Stimulated activated CD8-positive, alpha-beta memory T cell treated with anti-CD3 and anti-CD28 coated beads, Interleukin-7, amount 100 ng/mL, for 48 hours (primary cell): ENCODE results near the gene EXPH5.
A peak's percentile ranks its signal among the peaks of the same experiment; 100 is the strongest.
"Not testable (repeated sequence)": the region's sequence is repeated elsewhere in the genome, so short reads cannot be mapped to it uniquely, and the experiment has no call there.

Experiments
- DNase-seq, 2 donors: peaks; one replicate each; pipeline ENCODE4 v3.0.0-alpha.2; 2020; ENCODE audit warnings: low read depth in 1 of 2; ENCODE audit errors: extremely low read depth in 1 of 2

EXPH5 gene

DNA sequence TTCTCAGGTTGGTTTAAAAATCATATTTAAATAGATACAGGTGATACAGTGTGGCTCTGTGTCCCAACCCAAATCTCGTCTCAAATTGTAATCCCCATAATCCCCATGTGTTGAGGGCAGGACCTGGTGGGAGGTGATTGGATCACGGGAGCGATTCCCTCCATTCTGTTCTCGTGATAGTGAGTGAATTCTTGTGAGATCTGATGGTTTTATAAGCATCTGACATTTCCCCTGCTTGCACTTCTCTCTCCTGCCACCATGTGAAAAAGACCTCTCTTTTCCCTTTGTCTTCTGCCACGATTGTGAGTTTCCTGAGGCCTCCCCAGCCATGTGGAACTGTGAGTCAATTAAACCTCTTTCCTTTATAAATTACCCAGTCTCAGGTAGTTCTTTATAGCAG, 9.2 kb upstream of the EXPH5 start:
- not testable (repeated sequence) for DNase-seq

DNA sequence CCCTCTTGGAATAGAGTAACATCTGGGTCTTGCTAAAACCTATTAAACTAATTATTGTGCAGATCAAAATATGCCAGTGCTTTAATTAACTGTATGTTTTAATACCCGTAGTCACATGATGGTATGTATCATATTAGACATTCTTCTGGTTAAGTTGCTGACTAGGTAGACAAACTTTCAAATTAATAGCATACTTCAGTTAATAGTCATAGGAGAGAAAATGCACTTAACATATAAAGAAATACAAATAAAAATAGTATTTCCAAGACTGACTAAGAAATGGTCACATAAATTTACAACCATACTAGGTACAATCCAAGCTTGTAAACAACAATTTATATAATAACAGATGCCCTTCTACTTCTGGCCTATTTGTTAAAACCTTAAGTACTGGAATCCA, 7.6 kb upstream of the EXPH5 start:
- no peak for DNase-seq

DNA sequence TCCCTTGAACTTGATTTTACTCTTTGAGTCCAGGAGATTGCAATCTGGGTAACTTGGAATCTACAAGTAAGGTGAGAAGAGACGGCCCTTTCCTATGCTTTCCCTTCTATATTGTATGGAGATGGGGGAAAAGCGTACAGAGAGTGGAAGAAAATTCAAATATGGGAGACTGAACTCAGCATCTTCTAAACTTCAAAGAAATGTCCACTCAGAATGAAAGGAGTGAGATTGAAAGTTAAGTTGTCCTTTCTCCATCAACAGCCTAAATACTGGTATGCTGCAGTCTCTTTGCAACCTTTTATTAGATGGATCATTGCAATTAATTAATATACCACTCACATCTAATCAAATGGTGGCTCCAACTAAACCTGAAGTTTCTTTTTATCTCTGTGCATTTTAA, 6.4 kb upstream of the EXPH5 start:
- DNase-seq, result no peak

DNA sequence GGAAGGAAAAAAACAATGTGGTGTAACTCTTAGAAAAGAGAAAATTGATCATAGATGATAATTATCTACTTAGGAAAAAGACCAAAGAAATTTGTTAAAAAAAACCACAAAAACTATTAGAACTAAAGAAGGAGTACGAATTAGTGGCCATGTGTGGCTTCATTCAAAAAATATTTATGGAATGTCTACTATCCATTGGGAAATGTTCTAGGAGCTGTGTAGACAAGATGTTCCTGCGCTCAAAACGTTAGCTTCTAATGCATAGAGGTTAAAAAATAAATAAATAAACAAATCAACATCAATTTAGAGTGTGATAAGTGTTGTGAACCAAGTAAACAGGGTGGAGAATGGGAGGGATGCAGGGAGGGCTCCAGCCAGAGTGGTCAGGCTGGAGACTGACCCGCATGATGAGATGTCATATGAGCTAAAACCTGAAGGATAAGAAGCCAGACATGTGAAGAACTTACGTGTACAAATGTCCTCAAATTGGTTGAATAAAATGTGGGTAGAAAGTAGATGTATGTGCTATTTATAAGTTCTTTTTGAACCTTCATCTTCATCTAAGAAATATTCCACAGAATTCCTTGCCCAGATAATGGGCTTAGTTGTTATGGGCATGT, 4.3 kb upstream of the EXPH5 start:
- no peak for DNase-seq

DNA sequence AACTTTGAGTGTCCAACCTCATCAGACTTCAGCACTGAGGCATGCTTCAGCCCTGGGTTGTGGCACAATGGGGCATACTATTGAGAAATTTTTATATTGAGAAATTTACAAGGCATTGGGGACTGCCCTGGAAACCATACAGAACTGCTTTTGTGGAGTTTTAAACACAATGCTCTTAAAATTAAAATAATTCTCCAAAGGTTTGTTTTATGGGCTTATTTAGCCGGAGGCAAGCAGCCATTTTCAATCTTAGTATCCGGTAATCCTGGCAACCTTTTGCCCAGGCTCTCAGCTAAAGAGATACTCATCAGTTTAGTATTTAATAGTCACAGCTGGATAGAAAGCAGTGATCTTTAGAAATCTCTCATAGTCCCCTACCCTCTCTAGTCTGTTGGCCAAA, 3.1 kb upstream of the EXPH5 start:
- DNase-seq, result no peak

DNA sequence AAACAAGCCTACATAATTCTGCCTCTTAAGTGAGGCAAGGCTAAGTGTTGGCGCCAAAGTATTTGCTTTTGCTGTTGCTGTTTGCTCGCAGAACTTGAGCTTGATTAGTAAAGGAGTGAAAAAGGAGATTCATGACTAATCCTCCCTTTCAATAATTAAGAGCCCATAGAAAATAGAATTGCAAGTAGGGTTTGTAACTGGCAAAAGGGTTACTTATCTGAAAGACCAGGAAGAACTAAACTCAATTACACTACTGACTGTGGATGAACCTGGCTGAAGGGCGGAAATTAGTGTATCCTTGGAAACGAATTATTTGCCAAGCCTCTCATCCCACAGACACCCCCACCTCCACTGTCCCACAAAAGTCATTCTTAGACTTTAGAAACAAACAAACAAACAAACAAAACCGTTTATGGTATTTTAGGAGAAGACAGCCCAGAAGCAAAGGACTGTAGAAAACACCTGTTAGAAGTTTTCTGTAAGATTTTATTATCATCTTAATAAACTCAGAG, 411 bp upstream of the EXPH5 start:
- no peak for DNase-seq

DNA sequence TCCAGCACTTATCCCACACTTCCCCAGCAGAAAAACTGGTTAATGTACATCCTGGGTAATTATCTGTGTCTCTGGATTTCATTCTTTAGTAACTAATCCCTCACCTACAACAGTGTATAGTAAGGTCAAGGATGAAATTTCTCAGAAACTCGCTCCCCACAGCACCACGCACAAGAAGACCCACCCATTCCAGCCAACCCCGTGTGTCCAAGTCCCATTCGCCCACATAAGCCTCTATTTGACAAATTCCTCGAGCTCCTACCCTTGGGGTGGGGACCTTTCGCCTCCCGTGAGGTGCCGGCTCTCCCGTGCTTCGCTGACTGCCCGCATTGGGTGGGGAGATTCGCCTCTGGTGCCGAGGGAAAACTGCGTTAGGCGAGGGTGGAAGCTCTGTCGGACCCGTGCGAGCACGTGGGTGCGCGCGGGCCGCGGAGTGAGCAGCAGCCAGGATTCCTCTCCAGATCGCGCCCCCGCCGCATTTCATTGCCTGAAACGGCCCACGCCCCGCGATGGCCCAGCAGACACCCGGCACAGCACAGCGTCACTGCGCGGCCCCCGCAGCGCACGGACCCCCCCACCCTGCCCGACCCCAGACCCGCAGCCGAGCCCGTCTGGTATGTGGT, 866 bp downstream of the EXPH5 start:
- peak in 1 of 2 donors; percentile 14 for DNase-seq

DNA sequence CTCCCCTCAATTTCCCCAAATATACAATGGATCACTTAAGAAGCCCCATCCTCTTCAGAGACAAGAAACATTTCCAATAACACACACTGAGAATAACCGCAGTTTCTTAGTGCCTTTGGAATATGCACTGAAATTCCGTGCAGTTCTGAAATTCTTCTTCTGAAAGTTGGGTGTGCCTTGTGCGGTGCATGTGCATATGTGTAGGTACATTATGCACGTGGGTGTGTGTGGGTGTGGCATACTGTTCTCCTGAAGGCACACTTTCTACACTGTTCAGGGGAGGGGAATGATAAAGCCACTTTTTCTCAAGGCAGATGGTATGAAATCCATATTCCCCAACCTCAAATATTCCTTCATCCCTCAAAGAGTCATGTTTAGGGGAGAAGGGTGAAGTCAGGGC, 1.7 kb downstream of the EXPH5 start:
- no peak for DNase-seq

DNA sequence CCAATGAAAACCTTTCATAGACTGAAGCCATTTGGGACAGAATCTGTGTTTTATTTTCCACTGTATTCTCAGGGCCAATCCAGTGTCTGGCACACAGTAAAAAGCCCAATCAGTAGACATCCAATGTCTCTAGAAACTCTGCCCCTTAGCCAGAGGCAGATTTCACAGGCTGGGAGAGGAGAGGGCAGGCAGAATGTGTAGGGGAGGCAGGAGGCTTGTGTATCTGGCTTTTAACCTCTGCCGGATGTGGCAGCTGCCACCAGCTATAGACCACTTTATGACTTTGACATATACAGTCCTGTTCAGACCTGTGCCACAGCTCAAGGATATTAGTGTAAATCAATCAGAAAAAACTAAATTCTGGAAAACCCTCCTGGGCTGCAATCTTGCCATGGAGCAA, 4.4 kb downstream of the EXPH5 start:
- DNase-seq, result no peak

DNA sequence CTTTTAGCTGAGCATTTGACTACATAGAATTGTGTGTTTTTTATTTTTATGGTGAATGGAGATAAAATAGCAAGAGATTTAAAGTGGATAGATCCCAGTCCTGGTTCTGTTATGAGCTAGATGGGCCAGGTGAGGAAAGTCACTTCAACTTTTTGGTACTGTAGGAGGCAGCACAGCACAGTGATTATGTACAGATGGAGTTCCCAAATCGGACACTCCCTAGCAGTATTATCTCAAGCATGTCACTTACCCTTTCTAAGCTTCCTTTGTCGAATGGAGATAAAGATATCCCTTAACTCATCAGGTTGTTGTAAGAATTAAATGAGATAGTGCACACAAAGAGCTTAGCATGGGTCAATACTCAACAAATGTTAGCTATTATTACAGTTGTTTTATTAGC, 5.3 kb downstream of the EXPH5 start:
- DNase-seq, result no peak

DNA sequence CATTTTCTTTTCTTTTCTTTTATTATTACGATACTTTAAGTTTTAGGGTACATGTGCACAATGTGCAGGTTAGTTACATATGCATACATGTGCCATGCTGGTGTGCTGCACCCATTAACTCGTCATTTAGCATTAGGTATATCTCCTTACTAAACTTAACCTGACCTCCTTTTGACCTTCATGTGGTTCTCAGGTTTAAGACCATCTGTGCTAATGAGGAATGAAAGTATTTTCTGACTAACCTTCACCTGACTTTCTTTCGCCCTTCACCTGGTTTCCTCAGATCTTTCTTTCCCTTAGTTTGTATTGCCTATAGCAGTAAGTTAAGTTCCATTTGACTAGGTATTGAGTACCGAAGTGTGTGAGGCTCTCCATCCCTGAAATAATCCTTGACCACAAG, 6.5 kb downstream of the EXPH5 start:
- DNase-seq, result no peak

DNA sequence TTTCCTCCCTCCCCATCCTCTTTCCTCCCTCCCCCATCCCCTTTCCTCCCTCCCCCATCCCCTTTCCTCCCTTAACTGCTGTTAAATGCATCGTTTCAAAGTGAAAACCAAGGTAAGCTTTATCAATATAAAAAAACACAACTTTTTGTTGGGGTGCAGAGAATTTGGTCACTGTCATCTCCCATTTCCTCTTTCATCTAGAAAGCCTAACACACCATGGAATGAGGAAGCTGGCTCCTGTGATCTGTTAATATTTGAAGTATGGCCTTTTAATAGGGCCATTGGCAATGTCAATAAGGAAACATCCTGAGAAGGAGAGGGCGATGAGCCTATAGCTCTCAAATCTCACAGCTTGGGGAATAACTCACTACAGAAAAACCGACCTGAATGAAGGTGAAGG, 7.0 kb downstream of the EXPH5 start:
- DNase-seq, result no peak

DNA sequence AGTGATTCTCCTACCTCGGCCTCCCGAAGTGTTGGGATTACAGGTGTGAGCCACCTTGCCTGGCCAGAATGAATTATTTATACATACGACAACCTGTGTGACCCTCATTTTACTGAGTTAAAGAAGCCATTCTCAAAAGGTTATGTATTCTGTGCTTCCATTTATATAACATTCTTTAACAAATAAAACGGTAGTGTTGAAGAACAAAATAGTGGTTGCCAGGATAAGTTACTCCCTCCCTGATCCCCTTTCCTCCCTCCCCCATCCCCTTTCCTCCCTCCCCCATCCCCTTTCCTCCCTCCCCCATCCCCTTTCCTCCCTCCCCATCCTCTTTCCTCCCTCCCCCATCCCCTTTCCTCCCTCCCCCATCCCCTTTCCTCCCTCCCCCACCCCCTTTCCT, 7.4 kb downstream of the EXPH5 start:
- not testable (repeated sequence) for DNase-seq

DNA sequence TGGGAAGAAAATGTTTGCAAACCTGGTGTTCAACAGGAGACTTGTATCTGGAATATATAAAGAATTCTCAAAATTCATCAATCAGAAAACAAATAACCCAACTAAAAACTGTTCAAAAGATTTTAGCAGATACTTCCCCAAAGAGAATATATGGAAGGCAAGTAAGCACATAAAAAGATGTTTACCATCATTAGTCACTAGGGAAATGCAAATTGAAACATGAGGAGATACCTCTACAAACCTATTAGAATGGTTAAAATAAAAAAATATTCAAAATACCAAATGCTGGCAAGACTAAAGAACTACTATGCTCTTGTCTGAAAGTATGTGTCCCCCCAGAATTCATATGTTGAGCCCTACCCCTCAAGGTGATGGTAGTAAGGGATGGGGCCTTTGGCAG, 8.6 kb downstream of the EXPH5 start:
- DNase-seq, result no peak

DNA sequence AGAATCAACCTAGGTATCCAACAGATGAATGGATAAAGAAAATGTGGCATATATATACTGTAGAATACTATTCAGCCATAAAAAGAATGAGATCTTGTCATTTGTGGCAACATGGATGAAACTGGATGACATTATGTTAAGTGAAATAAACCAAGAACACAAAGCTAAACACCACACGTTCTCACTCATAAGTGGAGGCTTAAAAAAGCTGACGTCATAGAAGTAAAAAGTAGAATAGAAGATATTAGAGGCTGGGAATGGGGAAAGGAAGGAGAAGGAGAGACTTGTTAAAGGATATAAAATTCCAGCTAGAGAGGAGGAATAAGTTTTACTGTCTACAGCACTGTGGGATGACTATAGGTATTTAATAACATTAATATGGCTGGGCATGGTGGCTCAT, 12.9 kb downstream of the EXPH5 start:
- DNase-seq, result no peak

DNA sequence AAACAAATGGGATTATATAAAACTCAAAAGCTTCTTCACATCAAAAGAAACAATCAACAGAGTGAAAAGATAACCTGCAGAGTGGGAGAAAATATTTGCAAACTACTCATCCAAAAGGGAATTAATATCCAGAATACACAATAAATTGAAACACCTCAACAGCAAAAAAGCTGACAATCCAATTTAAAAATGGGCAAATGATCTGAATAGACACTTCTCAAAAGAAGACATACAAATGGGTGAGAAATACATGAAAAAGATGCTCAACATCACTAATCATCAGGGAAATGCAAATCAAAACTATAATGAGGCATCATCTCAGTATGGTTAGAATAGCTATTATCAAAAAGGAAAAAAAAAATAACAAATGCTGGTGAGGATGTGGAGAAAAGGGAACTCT, 13.5 kb downstream of the EXPH5 start:
- no peak for DNase-seq

DNA sequence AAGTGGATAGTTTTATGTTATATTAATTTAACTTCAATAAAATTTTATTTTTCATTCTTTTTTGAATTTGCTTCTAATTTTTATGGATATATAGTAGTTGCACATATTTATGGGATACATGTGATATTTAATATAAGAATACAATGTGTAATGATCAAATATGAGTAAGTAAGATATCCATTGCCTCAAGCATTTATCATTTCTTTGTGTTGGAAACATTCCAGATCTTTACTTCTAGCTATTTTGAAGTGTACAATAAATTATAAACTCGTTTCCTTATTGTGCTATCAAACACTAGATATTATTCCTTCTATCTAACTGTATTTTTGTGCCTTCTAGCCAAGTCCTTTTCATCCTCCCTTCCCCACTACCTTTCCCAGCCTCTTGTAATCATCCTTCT, 17.0 kb downstream of the EXPH5 start:
- no peak for DNase-seq

DNA sequence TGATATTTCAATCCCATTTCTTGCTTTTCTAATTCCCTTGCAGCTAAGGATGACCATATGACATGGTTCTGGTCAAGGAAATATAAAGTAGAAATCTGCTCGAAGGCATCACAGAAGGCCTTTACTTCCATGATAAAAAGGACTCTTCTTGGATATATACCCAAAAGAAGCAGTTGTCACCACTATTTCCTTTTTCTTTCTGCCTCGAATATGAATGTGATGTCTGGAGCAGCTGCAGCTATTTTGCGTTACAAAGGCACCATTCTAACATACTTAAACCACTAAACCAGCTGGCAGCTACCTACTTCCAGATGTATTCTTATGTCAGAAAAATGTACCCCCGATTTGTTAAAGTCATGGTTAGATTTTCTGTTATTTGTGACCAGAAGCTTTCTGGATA, 18.9 kb downstream of the EXPH5 start:
- DNase-seq, result no peak

DNA sequence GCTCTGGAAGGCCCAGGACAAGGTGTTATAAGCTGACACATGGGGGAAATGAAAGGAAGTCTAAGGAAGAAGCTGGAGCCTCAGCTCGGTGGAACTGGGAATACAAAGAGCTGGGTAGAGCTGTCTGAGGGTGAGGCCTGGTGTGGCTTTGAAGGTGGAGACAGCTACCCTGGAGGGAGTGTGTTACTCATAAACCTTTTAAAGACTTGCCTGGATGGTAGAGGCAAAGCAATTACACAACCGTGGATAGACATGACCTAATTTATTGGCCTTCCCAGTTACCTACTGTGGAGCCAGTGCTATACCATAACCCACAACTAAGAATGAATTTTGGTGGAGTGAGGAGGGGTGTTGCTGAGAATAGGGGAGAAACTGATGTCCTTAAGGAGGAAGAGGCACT, 22.6 kb downstream of the EXPH5 start:
- no peak for DNase-seq

DNA sequence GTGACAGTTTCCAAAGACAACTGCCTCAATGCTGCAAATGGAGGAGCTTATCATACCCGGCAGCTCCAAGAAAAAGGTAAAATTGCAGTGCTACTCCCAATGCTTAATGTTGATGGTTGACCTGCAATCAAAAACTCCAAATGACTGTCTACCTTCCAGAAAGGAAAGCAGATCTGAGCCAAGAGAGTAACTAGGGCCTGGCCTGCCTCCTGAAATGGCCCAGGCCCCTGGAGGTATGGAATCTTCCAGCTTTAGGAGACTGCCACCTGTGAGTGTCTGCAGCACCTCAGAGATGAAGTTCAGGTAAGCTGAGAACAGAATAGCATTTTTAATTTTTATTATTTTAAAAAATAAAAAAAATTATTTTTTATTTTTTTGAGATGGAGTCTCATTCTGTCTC, 23.7 kb downstream of the EXPH5 start:
- no peak for DNase-seq

DNA sequence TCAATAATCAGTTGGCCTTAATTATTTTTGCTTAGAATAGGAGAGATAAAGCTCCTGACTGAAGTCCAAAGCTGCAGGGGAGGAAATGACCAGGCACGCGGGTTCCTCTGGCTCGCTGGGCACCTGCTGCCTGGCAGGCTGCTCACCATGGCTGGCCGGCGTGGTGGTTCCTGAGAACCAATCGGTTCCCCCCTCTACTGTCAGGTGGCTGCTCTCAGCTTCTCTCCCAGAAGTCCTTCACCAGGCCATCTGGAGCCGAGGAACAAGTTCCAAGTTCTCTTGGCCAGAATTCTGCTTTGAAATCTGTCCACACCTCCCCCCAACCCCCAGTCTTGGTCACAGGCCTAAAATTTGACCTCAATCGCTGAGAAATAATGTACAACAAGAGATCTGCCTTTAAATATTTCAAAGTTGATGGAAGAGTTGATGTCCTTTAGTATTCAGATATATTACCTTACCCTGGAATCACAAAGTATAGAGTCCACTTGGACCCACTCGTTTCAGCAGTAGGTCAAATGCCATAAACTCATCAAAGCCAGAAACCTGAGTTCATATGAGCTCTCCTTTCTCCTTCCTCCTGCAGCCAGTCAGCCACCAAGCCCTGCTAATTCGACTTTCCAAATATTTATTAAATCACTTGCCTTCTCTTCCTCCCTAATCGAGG, 25.2 kb downstream of the EXPH5 start:
- no peak for DNase-seq

DNA sequence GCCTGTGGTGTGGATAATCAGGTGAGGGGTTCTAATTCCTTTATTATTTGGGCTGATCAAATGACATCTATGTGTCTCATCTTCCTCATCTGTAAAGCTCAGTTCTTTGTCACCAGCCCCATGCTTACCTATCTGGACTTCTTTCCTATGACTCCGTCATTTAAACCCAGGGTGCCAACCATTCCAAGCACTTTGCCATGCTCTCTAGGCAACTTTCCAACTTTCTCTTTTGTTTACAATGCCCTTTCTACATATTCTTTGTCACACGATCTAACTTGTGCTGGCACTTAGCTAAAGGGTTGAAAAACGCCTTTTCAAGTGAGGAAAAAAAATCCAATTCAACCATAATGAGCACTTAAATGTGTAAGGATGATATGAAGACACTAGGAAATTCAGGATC, 27.9 kb downstream of the EXPH5 start:
- no peak for DNase-seq
